GM12865 (cell line): Measurements from ENCODE around the gene ALDOC.
A peak's percentile ranks its signal among the peaks of the same experiment; 100 is the strongest.

ENCODE experiments used
- DNase-seq: peaks from one replicate; pipeline ENCODE4 v3.0.0; 2010; ENCODE audit warnings: low read depth
- H3K4me3 ChIP-seq: 2 replicates; pipeline ENCODE4 v1.5.1; 2011; ENCODE audit warnings: mild to moderate bottlenecking, low read depth, low read length, control low read depth
- TF ChIP-seq, protein P1 (sequence below): IDR thresholded peaks from 2 replicates; pipeline ENCODE4 v1.5.1; 2011; ENCODE audit warnings: low read length, control low read depth, low read depth, inconsistent platforms; ENCODE audit not compliant: insufficient read depth; ENCODE audit errors: missing control alignments

Gene ALDOC

GRCh38 chr17:28571361-28572122, 5.2 kb downstream of the ALDOC start, which contains the start of gene PIGS:
Gene PIGS, minus strand, starts transcription at chr17:28571524. Its CDS starts 28 bp downstream, at chr17:28571496.
- TF ChIP-seq, protein P1, sequence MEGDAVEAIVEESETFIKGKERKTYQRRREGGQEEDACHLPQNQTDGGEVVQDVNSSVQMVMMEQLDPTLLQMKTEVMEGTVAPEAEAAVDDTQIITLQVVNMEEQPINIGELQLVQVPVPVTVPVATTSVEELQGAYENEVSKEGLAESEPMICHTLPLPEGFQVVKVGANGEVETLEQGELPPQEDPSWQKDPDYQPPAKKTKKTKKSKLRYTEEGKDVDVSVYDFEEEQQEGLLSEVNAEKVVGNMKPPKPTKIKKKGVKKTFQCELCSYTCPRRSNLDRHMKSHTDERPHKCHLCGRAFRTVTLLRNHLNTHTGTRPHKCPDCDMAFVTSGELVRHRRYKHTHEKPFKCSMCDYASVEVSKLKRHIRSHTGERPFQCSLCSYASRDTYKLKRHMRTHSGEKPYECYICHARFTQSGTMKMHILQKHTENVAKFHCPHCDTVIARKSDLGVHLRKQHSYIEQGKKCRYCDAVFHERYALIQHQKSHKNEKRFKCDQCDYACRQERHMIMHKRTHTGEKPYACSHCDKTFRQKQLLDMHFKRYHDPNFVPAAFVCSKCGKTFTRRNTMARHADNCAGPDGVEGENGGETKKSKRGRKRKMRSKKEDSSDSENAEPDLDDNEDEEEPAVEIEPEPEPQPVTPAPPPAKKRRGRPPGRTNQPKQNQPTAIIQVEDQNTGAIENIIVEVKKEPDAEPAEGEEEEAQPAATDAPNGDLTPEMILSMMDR, result no peak
- DNase-seq, result peak; percentile 96
- peak within 1 kb of the TSS; percentile 95 for H3K4me3 ChIP-seq

GRCh38 chr17:28570716-28571360, 5.9 kb downstream of the ALDOC start:
- H3K4me3 ChIP-seq, result peak overlapping the region; percentile 95
- TF ChIP-seq, protein P1, result no peak
- peak; percentile 66 for DNase-seq

- TF ChIP-seq, protein P1, result no peak
- peak overlapping the region; percentile 95 for H3K4me3 ChIP-seq
- no peak for DNase-seq
Measured at GRCh38 chr17:28569446-28569845, 7.2 kb downstream of the ALDOC start.

DNA sequence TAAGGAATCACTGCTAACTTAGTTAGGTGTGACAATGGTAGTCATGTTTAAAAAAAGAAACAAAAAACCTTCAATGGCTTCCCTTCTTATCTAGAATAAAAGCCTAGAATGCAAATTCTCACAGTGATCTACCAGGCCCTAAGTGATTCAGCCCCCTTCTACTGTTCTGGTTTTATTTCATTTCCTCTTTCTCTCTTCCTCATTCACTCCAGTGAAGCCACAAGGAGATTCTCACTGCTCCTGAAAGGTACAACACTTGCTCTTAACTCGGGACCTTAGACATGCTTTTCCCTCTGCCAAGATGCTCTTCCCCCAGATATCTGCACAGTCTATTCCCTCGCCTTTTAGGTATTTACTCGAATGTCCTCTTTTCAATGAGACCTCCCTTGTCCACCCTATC, 9.1 kb downstream of the ALDOC start:
- TF ChIP-seq, protein P1, result no peak
- peak overlapping the region; percentile 7; the same call in 1 of the 2 replicates for H3K4me3 ChIP-seq
- DNase-seq, result peak; percentile 71

DNA sequence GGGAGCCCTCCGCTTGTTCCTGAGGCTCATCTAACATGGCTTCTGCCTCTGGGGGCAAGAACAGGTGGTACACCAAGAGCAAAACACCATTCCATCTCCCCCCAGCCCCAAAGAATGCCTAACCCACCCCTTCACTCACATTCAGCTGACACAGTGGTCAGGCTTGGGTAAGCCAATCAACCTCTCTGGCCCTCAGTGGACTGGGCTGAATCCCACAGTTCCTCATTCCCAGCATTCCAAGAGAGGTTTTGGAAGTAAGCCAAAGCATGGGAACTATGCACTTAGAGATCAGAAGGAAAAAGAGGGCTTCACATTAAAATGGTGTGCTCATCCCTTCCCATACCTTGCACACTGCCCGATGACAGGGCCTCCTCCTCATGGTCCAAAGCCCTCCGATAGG, 13.2 kb downstream of the ALDOC start:
- no peak for DNase-seq
- no peak overlapping the region for H3K4me3 ChIP-seq
- TF ChIP-seq, protein P1, result no peak

DNA sequence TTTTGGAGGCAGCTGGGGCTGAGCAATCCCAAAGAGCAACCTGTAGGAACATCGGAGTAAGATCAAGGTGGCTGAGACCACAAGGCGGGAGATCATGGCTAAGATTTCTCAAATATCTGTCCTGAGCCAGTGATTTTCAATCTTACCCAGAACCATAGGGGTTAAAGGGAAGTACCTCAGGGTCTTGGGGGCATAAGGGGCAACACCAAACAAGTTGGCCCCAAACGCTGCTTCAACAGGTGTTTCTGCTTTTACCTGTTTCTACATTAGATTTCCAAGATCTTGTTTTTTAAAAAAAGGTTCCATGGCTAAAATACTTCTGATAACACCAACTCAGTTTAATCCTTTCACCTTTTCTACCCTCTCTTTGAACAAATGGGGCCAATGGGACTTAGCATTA, 21.7 kb downstream of the ALDOC start:
- no peak for DNase-seq
- H3K4me3 ChIP-seq, result no peak overlapping the region
- TF ChIP-seq, protein P1, result no peak
